Suppressor macrophage treated with lipopolysaccharide for 4 hours (primary cell): ENCODE results near the gene CABP7.

Source experiments
- DNase-seq: peaks from one replicate; pipeline ENCODE4 v3.0.0-alpha.2; 2020

Gene CABP7

GRCh38 chr22:29702931-29703501 is 16.8 kb upstream of the CABP7 start:
- peak; percentile 21 for DNase-seq

DNA sequence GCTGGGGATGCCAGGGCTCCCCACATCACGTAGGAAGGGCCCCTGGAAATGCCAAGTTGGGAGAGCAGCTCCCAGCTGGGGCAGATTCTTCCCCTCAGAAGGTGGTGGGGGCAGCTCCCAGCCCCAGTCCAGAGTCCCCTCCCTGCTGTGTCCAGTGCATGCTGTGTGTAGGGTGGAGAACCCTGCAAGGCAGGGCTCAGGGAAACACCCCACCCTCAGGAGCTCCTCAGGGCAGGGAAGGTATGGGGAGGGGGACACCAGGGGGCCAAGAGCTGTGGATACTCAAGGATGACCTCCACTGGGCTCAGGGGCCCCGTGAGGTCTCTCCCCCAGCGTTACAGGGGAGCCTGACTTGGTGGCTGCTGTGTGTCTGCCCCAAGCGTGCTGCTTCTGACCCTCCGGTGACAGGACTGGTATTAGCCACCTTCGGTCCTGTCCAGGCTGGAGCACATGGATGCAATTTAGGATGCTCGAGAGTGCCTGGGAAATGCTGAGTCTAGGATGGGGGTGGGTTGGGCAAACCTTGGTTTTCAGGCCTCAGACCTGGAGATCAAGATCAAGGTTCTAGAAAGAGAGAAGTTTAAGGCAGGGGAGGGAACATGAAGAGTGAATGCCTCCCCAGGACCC is 16.1 kb upstream of the CABP7 start:
- no peak for DNase-seq

- no peak for DNase-seq
Observed at GRCh38 chr22:29704528-29705285, 15.1 kb upstream of the CABP7 start.

GRCh38 chr22:29705651-29706050 is 14.2 kb upstream of the CABP7 start:
- no peak for DNase-seq

- no peak for DNase-seq
Observed at GRCh38 chr22:29706486-29706885, 13.3 kb upstream of the CABP7 start.

GRCh38 chr22:29707010-29707409 is 12.8 kb upstream of the CABP7 start:
- no peak for DNase-seq

DNA sequence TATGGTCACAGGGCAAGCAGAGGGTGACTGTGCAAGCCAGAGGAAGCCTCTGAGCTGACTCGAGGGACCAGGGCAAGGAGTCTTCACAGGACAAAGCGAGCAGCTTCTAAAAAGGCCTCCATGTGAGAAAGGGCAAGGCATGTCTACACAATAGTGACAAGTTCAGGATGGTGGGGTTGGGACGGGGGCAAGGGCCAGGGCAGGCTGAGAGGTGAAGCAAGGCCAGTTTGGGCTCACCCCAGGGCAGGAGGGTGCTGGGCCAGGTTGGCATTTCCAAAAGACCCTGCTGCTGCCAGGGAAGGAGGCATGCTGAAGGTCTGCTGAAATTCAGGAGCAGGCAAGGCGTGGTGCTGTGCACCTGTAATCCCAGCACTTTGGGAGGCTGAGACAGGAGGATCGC is 12.3 kb upstream of the CABP7 start:
- DNase-seq: no peak

- DNase-seq: no peak
Observed at GRCh38 chr22:29710193-29710592, 9.6 kb upstream of the CABP7 start.

DNA sequence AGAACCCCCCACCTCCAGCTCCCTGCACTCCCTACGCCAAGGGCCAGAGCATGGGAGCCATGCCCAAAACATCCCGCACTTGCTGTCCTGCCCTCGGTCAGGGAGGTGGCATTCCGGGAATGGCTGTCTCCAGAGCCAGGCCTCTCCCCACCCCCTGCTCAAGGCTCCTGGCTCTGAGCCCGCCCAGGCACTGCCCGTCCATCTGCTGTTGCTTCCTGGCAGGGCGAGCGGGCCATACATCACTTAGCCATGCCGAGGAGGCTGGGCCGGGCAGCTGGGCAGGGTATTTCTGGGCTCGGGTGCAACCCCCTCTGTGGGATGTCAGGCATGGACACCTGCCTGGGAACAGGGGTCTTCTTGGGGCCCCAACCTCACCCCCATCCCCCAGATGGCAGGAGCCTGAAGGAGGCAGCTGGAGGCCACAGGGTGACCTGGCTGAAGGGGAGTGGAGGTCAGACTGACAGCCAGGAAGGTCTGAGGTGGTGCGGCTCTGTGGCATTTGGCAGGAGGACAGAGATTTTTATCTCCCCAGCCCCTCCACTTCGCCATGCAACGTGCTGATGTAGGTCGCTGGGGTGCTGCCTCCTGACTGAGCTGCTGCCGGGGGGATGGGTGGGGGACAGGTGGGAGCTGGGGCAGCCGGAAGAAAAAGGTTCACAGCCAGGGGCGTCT is 8.7 kb upstream of the CABP7 start:
- DNase-seq: no peak

- no peak for DNase-seq
Observed at GRCh38 chr22:29712119-29712518, 7.7 kb upstream of the CABP7 start.

DNA sequence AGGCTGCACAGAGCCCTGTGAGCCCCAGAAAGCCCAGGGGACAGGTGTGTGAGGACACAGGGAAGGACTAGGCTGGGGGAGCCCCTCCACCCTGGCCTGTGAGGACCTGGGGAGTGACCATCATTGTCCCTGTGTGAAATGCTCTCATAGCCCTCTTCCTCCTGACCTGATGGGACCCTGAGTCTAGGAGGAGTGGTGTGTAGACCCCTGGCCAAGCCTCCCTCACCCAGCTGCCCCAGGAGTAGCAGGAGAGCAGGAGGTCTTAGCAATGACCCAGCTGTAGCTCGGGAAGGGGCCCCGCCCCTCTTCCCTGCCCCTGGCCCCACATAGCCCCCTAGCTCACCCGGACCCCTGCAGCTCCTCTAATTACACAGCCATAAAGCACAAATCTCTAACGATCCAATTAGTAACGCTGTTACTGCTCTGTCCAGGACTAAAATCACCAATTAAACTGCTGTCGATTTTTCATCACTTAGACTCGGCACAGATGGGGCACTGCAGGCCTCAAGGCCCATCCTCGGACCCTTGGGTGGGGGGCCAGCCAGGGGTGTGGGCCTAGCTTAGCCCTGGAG is 6.6 kb upstream of the CABP7 start:
- no peak for DNase-seq

- no peak for DNase-seq
Observed at GRCh38 chr22:29715240-29715639, 4.6 kb upstream of the CABP7 start.

- DNase-seq: no peak
Observed at GRCh38 chr22:29715705-29716104, 4.1 kb upstream of the CABP7 start.

DNA sequence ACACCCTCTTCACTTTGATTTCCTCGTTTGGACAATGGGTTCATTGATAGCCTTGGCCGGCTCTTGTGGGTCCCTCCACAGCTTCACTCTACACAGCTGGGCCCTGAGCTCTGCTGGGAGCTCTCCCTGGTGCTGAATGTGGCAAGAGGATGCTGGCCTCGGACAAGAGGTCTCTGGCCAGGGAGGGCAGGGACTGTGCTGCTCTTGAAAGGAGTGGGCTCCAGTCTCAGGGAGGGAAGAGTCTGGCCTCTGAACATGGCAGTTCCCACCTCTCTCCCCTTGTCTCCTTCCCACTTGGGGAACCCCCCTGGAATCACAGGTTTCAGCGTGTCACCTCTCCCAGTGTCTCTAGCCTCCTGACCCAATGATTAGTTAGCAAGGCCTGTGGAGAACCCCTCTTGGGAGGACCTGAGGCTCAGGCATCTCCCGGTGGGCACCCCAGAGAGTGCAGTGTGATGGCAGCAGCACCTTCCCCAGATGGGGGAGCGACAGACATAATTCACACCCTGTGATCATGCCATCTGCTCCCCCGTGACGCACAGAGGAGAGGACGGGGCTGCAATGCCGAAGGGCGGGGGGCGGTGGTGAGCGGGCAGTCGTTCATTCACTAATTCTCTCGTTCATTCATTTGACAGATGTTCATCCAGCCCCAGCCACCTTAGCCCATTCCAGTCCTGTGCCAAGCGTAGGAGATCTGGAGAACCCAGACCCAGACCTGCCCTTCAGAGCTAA is 2.8 kb upstream of the CABP7 start:
- DNase-seq: peak; percentile 45

DNA sequence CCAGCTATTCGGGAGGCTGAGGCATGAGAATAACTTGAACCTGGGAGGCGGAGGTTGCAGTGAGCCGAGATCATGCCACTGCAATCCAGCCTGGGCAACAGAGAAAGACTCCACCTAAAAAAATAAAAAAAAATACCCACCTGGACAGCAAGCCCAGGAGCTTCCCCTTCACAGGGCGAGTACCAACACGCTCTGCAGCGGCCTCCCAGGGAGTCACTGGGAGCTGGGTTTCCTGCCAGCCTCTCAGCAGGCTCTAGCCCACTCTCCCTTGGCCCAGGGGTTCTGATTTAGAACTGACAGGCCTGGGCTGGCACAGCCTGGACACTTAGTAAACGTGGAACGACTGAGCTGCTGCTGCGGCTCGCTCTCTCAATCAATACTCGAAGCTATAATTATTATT is 2.0 kb upstream of the CABP7 start:
- DNase-seq: no peak

- no peak for DNase-seq
Observed at GRCh38 chr22:29718949-29719898, 579 bp upstream of the CABP7 start.

GRCh38 chr22:29720811-29721323 is 1.1 kb downstream of the CABP7 start:
- DNase-seq: no peak

DNA sequence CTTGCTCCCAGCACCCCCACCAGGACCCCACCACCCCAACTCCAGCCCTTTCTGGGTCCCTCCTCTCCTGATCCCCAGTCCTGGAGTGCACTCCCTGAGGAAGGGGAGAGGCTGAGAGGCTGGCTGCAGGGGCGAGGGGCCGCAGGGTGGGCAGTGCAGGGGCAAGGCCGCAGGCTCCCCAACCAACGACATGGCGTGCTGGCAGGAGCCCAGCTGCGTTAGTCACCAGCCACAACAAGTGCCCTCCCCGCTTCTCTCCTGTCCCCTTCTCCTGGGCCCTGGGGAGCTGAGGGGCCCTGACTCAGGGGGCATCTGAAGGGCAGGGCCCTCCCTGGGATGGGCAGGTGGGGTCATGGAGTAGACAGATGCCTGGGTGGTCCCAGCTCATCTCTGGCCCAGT is 2.3 kb downstream of the CABP7 start:
- DNase-seq: no peak

DNA sequence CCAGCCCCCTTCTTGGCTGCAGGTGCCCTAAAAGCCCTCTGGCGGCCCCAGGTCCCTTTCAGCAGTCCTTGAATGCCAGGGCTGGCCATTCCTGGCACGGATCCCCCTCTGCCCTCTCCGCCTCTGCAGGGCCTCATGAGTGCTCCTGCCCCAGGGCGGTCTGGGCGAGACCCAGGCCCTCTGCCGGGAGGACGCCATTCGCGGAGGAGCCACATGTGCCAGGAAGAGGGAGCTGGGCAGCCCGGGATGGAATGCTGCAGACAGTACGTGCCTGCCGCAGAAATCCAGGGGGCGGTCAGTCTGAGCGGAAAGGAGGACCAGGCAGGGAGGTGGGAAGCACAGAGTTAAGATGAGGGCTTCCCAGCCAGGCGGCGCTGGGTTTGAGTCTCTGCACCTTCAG is 2.8 kb downstream of the CABP7 start:
- DNase-seq: no peak

- no peak for DNase-seq
Observed at GRCh38 chr22:29723766-29724165, 4.0 kb downstream of the CABP7 start.

DNA sequence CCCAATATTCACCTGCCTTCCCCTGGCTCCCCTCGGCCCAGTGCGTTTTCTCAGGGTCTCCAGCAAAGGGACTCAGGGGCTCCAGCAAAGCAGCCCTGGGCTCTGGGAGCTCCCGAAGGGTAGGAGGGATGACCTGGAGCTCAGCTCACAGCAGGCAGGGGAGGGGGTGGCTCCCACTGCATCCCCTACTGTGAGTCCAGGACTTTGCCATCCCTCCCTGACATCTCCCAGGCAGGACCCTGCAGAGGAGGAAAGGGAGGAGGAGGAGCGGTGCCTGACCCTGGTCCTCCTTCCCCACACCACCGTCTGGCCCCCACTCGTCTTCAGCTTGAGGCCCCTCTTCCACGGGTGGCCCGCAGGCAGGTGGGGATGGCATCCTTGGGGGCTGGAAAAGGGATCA is 5.0 kb downstream of the CABP7 start:
- DNase-seq: no peak
